ENCODE measurements around the gene IMMP1L. TPM values are rescaled to one million over a fixed set of nuclear protein-coding genes. Genes with fewer than 3 reads are reported as not detected.

IMMP1L gene
- total RNA-seq, 6 experiments from 2014 or later = 5.9 to 17.9 (median 10.6) TPM

DNA sequence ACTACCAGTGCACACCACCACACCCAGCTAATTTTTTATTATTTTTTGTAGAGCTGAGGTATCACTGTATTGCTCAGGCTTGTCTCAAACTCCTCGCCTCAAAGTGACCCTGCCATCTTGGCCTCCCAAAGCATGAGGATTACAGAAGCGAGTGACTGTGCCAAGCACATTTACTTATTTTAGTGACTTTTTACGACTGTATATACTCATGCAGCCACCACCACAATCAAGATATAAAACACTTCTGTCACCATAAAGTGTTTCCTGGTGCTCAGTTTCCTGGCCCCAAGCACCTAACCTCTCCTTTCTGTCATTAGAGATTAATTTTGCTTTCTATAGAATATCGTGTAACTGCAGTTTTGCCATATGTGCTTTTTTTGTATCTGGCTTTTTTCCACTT, 26.1 kb upstream of the IMMP1L start:
- 76% methylated on average over 4 of the region's 4 CpGs for WGBS (ENCODE audit: insufficient coverage, low coverage, low lambda C conversion rate, missing lambda C conversion rate)
- intact Hi-C loops (cut with DNase I) = no loop called here
- ATAC-seq = no peak
- Histone ChIP-seq H3K4me3 (no peak overlapping the region), H3K27ac (no peak overlapping the region), H3K27me3 (no peaks in the 10 kb centered on the region), H3K9me3 (no peaks in the 10 kb centered on the region), H3K36me3 (no peaks in the 10 kb centered on the region), H3K4me1 (no peaks in the 10 kb centered on the region)
- no peak for TF ChIP-seq POLR2A (IDR thresholded peaks at IDR 0.05)
- TF ChIP-seq CTCF (IDR thresholded peaks at IDR 0.05) = no peak
- no peak for DNase-seq

DNA sequence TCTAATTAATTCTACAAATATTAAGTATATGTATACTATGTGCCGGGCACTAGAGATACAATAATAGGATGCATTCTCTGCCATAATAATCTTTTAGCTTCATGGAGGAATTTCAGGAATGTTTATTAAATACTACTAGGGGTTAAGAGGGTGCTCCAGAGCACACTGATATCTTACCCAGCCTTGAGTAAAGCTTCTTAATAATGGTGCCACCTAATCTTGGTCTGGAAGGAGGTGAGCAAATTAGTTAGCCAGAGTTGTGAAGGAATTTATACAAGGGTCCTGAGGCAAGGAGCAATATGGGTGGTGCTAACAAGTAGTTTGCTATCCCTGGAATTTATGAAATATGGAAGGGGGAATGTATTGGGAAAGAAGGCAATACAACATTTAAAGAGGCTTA, 21.9 kb upstream of the IMMP1L start:
- WGBS (ENCODE audit: insufficient coverage, low coverage, low lambda C conversion rate, missing lambda C conversion rate) = 83% methylated on average over 1 of the region's 1 CpG

GRCh38 chr11:31529701-31530100, 20.3 kb upstream of the IMMP1L start:
- H3K4me1 ChIP-seq = no peaks in the 10 kb centered on the region
- H3K27me3 ChIP-seq = no peaks in the 10 kb centered on the region
- no peak overlapping the region for H3K27ac ChIP-seq
- ATAC-seq = no peak
- no peaks in the 10 kb centered on the region for H3K9me3 ChIP-seq
- H3K4me3 ChIP-seq = no peak overlapping the region
- H3K36me3 ChIP-seq = no peaks in the 10 kb centered on the region
- no peak for DNase-seq
- TF ChIP-seq POLR2A (IDR thresholded peaks at IDR 0.05) (no peak), CTCF (IDR thresholded peaks at IDR 0.05) (no peak)
- intact Hi-C loops (cut with DNase I) = no loop called here

More for the DNA sequence above, 21.9 kb upstream of the IMMP1L start:
- Histone ChIP-seq H3K4me3 (no peak overlapping the region), H3K36me3 (no peaks in the 10 kb centered on the region), H3K27ac (no peak overlapping the region), H3K9me3 (no peaks in the 10 kb centered on the region), H3K4me1 (no peaks in the 10 kb centered on the region), H3K27me3 (no peaks in the 10 kb centered on the region)
- intact Hi-C loops (cut with DNase I) = no loop called here
- TF ChIP-seq CTCF (IDR thresholded peaks at IDR 0.05) (no peak), POLR2A (IDR thresholded peaks at IDR 0.05) (no peak)
- DNase-seq (no peak), ATAC-seq (no peak)

- intact Hi-C loops (cut with DNase I) = no loop called here
- H3K4me3 ChIP-seq = no peak overlapping the region
- H3K9me3 ChIP-seq = no peaks in the 10 kb centered on the region
- no peak for DNase-seq
- H3K4me1 ChIP-seq = no peaks in the 10 kb centered on the region
- ATAC-seq = no peak
- H3K36me3 ChIP-seq = no peaks in the 10 kb centered on the region
- no peak overlapping the region for H3K27ac ChIP-seq
- no peaks in the 10 kb centered on the region for H3K27me3 ChIP-seq
- TF ChIP-seq POLR2A (IDR thresholded peaks at IDR 0.05) (no peak), CTCF (IDR thresholded peaks at IDR 0.05) (no peak)
- 85% methylated on average over 2 of the region's 2 CpGs for WGBS (ENCODE audit: insufficient coverage, low coverage, low lambda C conversion rate, missing lambda C conversion rate)
These were observed 19.8 kb upstream of the IMMP1L start for GRCh38 chr11:31529189-31529588.

GRCh38 chr11:31521497-31522150, 12.2 kb upstream of the IMMP1L start:
- Histone ChIP-seq H3K4me3 (no peak overlapping the region), H3K9me3 (no peaks in the 10 kb centered on the region), H3K4me1 (no peaks in the 10 kb centered on the region), H3K36me3 (no peaks in the 10 kb centered on the region), H3K27me3 (no peaks in the 10 kb centered on the region), H3K27ac (no peak overlapping the region)
- intact Hi-C loops (cut with DNase I) = no loop called here
- TF ChIP-seq CTCF (IDR thresholded peaks at IDR 0.05) (no peak), POLR2A (IDR thresholded peaks at IDR 0.05) (no peak)
- DNase-seq (no peak), ATAC-seq (no peak)
